Right kidney (tissue), 1 donor: ENCODE measurements around the gene DGKH.

Experiments used
- DNase-seq: peaks from one replicate; pipeline ENCODE4 v3.0.0-alpha.2; 2016

DGKH gene

DNA sequence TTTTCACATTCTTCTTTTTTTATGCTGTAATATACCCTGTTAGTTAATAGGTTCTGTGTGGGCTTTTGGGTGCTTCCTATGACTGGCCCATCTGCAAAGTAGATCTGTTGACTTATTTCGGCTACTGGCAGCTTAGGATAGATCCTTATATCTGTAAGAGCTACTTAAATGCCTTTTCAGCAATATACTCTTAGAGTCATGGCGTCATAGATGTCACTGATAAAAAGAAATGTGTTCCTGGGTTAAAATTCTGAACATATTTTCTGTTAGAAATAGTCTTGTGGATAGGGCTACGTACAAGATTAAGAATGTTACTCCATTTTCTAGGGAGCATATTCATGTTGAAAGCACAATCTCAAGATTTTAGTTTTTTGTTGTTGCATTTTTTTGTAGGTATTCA lies 228.2 kb downstream of the DGKH start:
- DNase-seq, result no peak

DNA sequence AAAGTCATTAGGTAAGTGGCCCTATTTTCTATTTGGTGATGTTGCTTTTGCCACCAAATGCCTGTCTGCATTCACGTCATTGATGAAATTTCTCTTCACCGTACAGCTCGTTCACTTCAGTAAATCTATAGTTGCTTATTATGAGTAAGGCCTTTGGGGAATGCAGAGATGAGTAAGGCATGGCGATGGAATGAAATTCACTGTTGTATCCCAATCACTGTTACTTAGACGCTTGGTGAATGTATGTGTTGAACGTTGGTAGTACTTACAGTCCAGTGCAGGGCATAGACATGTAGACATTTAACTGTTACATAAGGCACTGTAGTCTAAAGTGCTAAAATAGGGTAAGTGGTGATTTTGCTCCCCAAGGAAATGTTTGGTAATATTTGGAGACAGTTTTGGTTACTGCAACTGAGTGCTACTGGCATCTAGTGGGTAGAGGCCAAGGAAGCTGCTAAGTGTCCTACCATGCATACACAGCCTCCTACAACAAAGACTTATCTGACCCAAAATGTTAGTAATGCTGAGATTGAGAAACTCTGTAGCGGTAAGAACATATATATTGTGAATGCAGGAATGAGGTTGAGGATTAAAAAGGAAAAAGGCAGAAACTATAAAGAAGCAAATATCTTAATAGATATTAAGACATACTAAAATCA lies 229.3 kb downstream of the DGKH start:
- no peak for DNase-seq

DNA sequence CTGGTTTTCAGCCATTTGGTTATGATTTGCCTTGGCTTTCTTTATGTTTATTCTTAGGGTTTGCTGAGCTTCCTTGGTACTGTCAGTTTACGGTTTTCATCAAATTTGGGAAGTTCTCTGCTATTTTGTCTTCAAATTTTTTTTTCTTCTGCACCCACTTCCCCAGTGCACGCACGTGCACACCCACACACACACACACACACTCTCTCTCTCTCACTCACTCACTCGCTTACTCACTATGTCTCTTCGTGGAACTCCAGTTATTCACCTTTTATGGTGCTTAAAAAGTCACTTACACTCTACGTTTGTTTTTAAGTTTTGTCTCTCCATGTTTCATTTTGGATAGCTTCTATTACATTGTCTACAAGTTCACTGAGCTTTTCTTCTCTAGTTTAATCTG lies 230.6 kb downstream of the DGKH start:
- no peak for DNase-seq

DNA sequence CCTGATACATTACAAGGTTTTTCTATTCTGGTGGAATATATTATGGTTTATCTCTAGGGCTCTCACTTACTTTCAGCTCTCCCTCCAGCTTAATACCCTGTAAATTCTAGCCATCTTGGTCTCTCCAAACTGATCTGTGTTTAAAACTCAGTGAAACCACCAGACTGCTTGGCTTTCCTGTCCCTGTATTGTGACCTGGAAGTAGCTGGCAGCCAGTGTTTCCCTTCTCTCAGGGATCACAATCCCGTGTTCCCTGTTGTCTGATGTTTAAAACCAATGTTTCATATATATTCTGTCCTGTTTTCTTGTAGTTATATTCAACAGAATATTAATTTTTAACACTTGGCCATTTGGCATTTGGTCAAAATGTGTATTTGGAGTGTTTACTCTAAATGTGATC lies 231.5 kb downstream of the DGKH start:
- no peak for DNase-seq

DNA sequence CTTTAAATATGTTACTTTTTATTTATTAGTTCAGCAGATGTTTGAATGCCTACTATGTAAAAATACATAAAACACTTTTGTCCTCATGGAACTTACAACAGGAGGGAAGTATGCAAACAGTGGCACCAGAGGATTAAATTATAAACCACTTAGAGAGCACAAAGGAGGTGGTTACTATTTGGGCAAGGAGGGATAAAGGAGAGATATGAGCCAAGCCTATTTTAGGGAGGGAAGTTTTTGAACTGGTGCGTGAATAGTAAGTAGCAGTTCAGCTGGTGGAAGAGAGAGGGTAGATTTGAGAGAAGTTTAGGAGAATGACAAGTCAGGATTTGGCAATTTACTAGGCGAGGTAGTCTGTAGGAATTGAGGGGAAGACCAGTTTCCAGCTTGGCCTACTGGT lies 232.1 kb downstream of the DGKH start:
- DNase-seq, result no peak

DNA sequence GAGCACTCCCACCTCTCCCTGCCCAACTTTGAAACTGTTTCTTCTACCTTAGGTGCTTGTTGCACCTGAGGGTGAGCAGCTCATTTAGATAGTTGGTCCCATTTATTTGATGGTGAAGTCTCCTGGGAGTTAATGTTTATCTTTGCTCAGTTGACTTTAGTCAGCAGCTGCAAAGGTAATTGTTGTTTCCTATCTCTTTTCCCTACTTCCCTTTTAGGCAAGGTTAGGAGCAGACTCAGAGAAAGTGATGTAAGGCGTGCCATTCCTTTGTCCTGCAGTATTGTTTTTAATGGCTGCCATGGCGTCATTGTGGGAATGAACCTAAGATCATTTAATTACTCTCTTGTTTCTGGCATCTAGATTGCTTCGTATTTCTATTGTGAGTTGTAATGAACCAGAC lies 235.1 kb downstream of the DGKH start:
- DNase-seq, result no peak

DNA sequence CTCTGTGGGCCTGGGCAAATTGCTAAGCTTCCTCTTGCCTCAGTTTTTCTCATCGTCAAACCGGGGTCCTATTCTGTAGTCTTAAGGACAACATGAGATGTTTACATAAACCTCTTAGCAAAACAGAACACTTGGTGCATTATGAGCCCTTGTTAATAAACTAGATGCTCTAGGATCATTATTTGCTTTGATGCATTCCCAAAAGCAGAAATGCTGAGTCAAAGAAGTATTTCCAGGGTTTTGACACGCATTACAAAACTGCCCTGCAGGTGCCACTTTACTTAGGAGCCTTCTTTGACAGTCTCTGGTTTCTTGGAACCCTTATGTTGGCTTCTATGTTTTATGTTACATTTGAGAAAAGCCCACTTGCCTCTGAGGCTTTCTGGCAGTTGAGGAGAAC lies 235.6 kb downstream of the DGKH start:
- DNase-seq, result no peak
